H1 (cell line): Measurements from ENCODE around the gene CASS4. TPM values are rescaled to one million over a fixed set of nuclear protein-coding genes. Genes with fewer than 3 reads are reported as not detected.

Experiments
- CBX5 ChIP-seq: fragments of 300-800, 300-1000 bp; sonication (generic); IDR thresholded peaks from 2 replicates; pipeline ENCODE4 v1.7.1; 2016; ENCODE audit warnings: antibody characterized with exemption, low read length, low read depth
- CBX8 ChIP-seq: fragments of 300-800, 300-1000 bp; sonication (generic); IDR thresholded peaks from 2 replicates; pipeline ENCODE4 v1.7.1; 2016; ENCODE audit warnings: low read depth, low read length, borderline replicate concordance
- CHD7 ChIP-seq: fragments of 300-600 bp; sonication (generic); IDR thresholded peaks from 2 replicates; pipeline ENCODE4 v1.7.1; 2012; ENCODE audit warnings: low read length, moderate library complexity, mild to moderate bottlenecking, inconsistent platforms; ENCODE audit not compliant: insufficient replicate concordance
- CTBP2 ChIP-seq: IDR thresholded peaks from 2 replicates; pipeline ENCODE4 v1.7.0; 2011; ENCODE audit warnings: borderline replicate concordance, mild to moderate bottlenecking, moderate library complexity, mixed read lengths, low read length; ENCODE audit not compliant: insufficient read depth, insufficient read length
- EP300 ChIP-seq, 2 experiments: IDR thresholded peaks; 1 replicate in 1 of 2; 2 replicates in 1 of 2; pipeline ENCODE4 v1.6.1; 2011 to 2012; ENCODE audit warnings: low read depth in 2 of 2, low read length in 2 of 2, mild to moderate bottlenecking in 2 of 2, borderline replicate concordance in 1 of 2, inconsistent platforms in 1 of 2, moderate library complexity in 1 of 2
- HDAC2 ChIP-seq, 2 experiments: fragments of 300-600 bp in 1 of 2; sonication (generic) in 1 of 2; IDR thresholded peaks; 2 replicates each; pipeline ENCODE4 v1.6.1; 2011 to 2012; ENCODE audit warnings: low read depth in 2 of 2, low read length in 2 of 2, mild to moderate bottlenecking in 2 of 2, moderate library complexity in 2 of 2, borderline replicate concordance in 1 of 2, inconsistent platforms in 1 of 2
- JUN ChIP-seq: IDR thresholded peaks from 2 replicates; pipeline ENCODE4 v1.6.1; 2011; ENCODE audit warnings: low read depth, mild to moderate bottlenecking, improper control_type of control experiment, low read length
- MAFK ChIP-seq: IDR thresholded peaks from 2 replicates; pipeline ENCODE4 v1.6.1; 2012; ENCODE audit warnings: low read depth, mild to moderate bottlenecking, improper control_type of control experiment, low read length
- POLR2A ChIP-seq, 2 experiments: IDR thresholded peaks; 1 replicate in 1 of 2; 2 replicates in 1 of 2; pipeline ENCODE4 v1.6.1; 2011; ENCODE audit warnings: low read depth in 2 of 2, low read length in 2 of 2, mild to moderate bottlenecking in 2 of 2; ENCODE audit errors: control extremely low read depth in 1 of 2
- TAF1 ChIP-seq: IDR thresholded peaks from 2 replicates; pipeline ENCODE4 v1.6.1; 2011; ENCODE audit warnings: mild to moderate bottlenecking, low read depth, low read length
- polyA plus RNA-seq, 7 experiments: library from polyadenylated mRNA; depleted of rRNA in 3 of 7; stranded (reverse) in 5 of 7; unstranded in 2 of 7; fragments of >200 nt in 5 of 7; fragments of 200-250 nt in 2 of 7; gene quantifications; 1 replicate in 5 of 7; 2 replicates in 1 of 7; 4 replicates in 1 of 7; pipeline versions ENCODE4 v1.2.1 to v1.2.3, GENCODE V29; 2011 to 2013; ENCODE audit warnings: missing spikeins in 2 of 7, mixed read lengths in 2 of 7
- total RNA-seq: library from RNA; stranded (reverse); fragmentation: NEBNext Ultra II Directional; extraction: Animal tissue kit (Norgen Biotek cat#: 25700); gene quantifications from 2 replicates; pipeline ENCODE4 v1.2.1, GENCODE V29; 2021

Gene CASS4
- total and polyA plus RNA-seq, 2 of the 8 experiments (the other 6 are each of a cell fraction or from before 2014, with no cell fraction given), result not detected

GRCh38 chr20:56385130-56385529 lies 26.9 kb upstream of the CASS4 start (continued):
- TF ChIP-seq CHD7, result no peak
- TF ChIP-seq HDAC2 (IDR thresholded peaks at IDR 0.05; ENCODE audit: borderline replicate concordance in 1 of 2, low read depth in 2 of 2, low read length in 2 of 2), result no peak
- no peak for TF ChIP-seq CBX8
- TF ChIP-seq CBX5, result no peak
- TF ChIP-seq POLR2A (IDR thresholded peaks at IDR 0.05; ENCODE audit: control extremely low read depth in 1 of 2, low read depth in 2 of 2, low read length in 2 of 2), result no peak
- TF ChIP-seq CTBP2, result no peak
- no peak for TF ChIP-seq MAFK
- no peak for TF ChIP-seq EP300 (IDR thresholded peaks at IDR 0.05; ENCODE audit: borderline replicate concordance in 1 of 2, low read depth in 2 of 2, low read length in 2 of 2)
- no peak for TF ChIP-seq JUN
- no peak for TF ChIP-seq TAF1
